ENCODE results near the gene PDE2A. TPM values are rescaled to one million over a fixed set of nuclear protein-coding genes. Genes with fewer than 3 reads are reported as not detected.
A peak's percentile ranks its signal among the peaks of the same experiment; 100 is the strongest.

The PDE2A gene
- total and polyA plus RNA-seq, 2 experiments from 2014 or later = 0.60 to 2.2 TPM

- TF ChIP-seq CTCF (IDR thresholded peaks at IDR 0.05; ENCODE audit: poor library complexity) (no peak), EZH2 (IDR thresholded peaks at IDR 0.05; ENCODE audit: borderline replicate concordance) (no peak), EZH2phosphoT487 (IDR thresholded peaks at IDR 0.05; ENCODE audit: low read depth, severe bottlenecking, unreplicated experiment) (no peak)
- H3K27me3 ChIP-seq = no peaks in the 10 kb centered on the region
- peaks cover 37% of the 10 kb centered on the region for H4K20me1 ChIP-seq (ENCODE audit: insufficient read depth, poor library complexity, severe bottlenecking)
- no peaks in the 10 kb centered on the region for H3K9me3 ChIP-seq (ENCODE audit: low read depth)
- H3K79me2 ChIP-seq = peaks cover 76% of the 10 kb centered on the region
- no peak for DNase-seq (ENCODE audit: low spot score)
- peak overlapping the region; percentile 93 for H3K4me2 ChIP-seq
- H3K9me2 ChIP-seq (replicated peaks; ENCODE audit: insufficient read depth) = no peaks in the 10 kb centered on the region
- peak overlapping the region; percentile 19 for H3K4me3 ChIP-seq
- no peaks in the 10 kb centered on the region for H3K36me3 ChIP-seq (replicated peaks; ENCODE audit: insufficient read depth, low read depth)
- 49% methylated on average over 3 of the region's 3 CpGs for WGBS (ENCODE audit: low lambda C conversion rate, missing lambda C conversion rate)
- H3K27ac ChIP-seq = peak overlapping the region; percentile 85
- no peak overlapping the region for H2AFZ ChIP-seq
- peaks cover 32% of the 10 kb centered on the region for H3K4me1 ChIP-seq (ENCODE audit: insufficient read depth)
These were observed 47.1 kb upstream of the PDE2A start for GRCh38 chr11:72721276-72721675.

GRCh38 chr11:72720784-72721183 is 46.6 kb upstream of the PDE2A start:
- no peak for DNase-seq (ENCODE audit: low spot score)
- H3K4me2 ChIP-seq = peak overlapping the region; percentile 93
- no peaks in the 10 kb centered on the region for H3K27me3 ChIP-seq
- H3K4me1 ChIP-seq (ENCODE audit: insufficient read depth) = peaks cover 31% of the 10 kb centered on the region
- H3K4me3 ChIP-seq = no peak overlapping the region
- peaks cover 79% of the 10 kb centered on the region for H3K79me2 ChIP-seq
- H3K9me3 ChIP-seq (ENCODE audit: low read depth) = no peaks in the 10 kb centered on the region
- H4K20me1 ChIP-seq (ENCODE audit: insufficient read depth, poor library complexity, severe bottlenecking) = peaks cover 38% of the 10 kb centered on the region
- no peaks in the 10 kb centered on the region for H3K36me3 ChIP-seq (replicated peaks; ENCODE audit: insufficient read depth, low read depth)
- 89% methylated on average over 4 of the region's 4 CpGs for WGBS (ENCODE audit: low lambda C conversion rate, missing lambda C conversion rate)
- peak overlapping the region; percentile 85 for H3K27ac ChIP-seq
- no peaks in the 10 kb centered on the region for H3K9me2 ChIP-seq (replicated peaks; ENCODE audit: insufficient read depth)
- TF ChIP-seq EZH2phosphoT487 (IDR thresholded peaks at IDR 0.05; ENCODE audit: low read depth, severe bottlenecking, unreplicated experiment) (no peak), EZH2 (IDR thresholded peaks at IDR 0.05; ENCODE audit: borderline replicate concordance) (no peak), CTCF (IDR thresholded peaks at IDR 0.05; ENCODE audit: poor library complexity) (no peak)
- no peak overlapping the region for H2AFZ ChIP-seq

GRCh38 chr11:72720047-72720446 is 45.8 kb upstream of the PDE2A start:
- Histone ChIP-seq H3K4me2 (peak overlapping the region; percentile 93), H3K9me3 (ENCODE audit: low read depth) (no peaks in the 10 kb centered on the region), H3K9me2 (replicated peaks; ENCODE audit: insufficient read depth) (no peaks in the 10 kb centered on the region), H3K27me3 (no peaks in the 10 kb centered on the region), H3K79me2 (peaks cover 85% of the 10 kb centered on the region), H4K20me1 (ENCODE audit: insufficient read depth, poor library complexity, severe bottlenecking) (peaks cover 44% of the 10 kb centered on the region), H3K36me3 (replicated peaks; ENCODE audit: insufficient read depth, low read depth) (no peaks in the 10 kb centered on the region), H2AFZ (no peak overlapping the region), H3K27ac (no peak overlapping the region), H3K4me1 (ENCODE audit: insufficient read depth) (peaks cover 27% of the 10 kb centered on the region), H3K4me3 (no peak overlapping the region)
- DNase-seq (ENCODE audit: low spot score) = no peak
- 88% methylated on average over 3 of the region's 3 CpGs for WGBS (ENCODE audit: low lambda C conversion rate, missing lambda C conversion rate)
- TF ChIP-seq CTCF (IDR thresholded peaks at IDR 0.05; ENCODE audit: poor library complexity) = no peak
- TF ChIP-seq EZH2phosphoT487 (IDR thresholded peaks at IDR 0.05; ENCODE audit: low read depth, severe bottlenecking, unreplicated experiment) = no peak
- TF ChIP-seq EZH2 (IDR thresholded peaks at IDR 0.05; ENCODE audit: borderline replicate concordance) = no peak

- H3K9me2 ChIP-seq (replicated peaks; ENCODE audit: insufficient read depth) = no peaks in the 10 kb centered on the region
- no peak overlapping the region for H3K4me3 ChIP-seq
- TF ChIP-seq EZH2phosphoT487 (IDR thresholded peaks at IDR 0.05; ENCODE audit: low read depth, severe bottlenecking, unreplicated experiment) (no peak), EZH2 (IDR thresholded peaks at IDR 0.05; ENCODE audit: borderline replicate concordance) (no peak), CTCF (IDR thresholded peaks at IDR 0.05; ENCODE audit: poor library complexity) (no peak)
- peak overlapping the region; percentile 93 for H3K4me2 ChIP-seq
- no peak overlapping the region for H2AFZ ChIP-seq
- H3K9me3 ChIP-seq (ENCODE audit: low read depth) = no peaks in the 10 kb centered on the region
- no peak for DNase-seq (ENCODE audit: low spot score)
- peaks cover 49% of the 10 kb centered on the region for H4K20me1 ChIP-seq (ENCODE audit: insufficient read depth, poor library complexity, severe bottlenecking)
- H3K36me3 ChIP-seq (replicated peaks; ENCODE audit: insufficient read depth, low read depth) = no peaks in the 10 kb centered on the region
- peaks cover 27% of the 10 kb centered on the region for H3K4me1 ChIP-seq (ENCODE audit: insufficient read depth)
- WGBS (ENCODE audit: low lambda C conversion rate, missing lambda C conversion rate) = 87% methylated on average over 4 of the region's 4 CpGs
- H3K27me3 ChIP-seq = no peaks in the 10 kb centered on the region
- no peak overlapping the region for H3K27ac ChIP-seq
- peaks cover 85% of the 10 kb centered on the region for H3K79me2 ChIP-seq
These were observed 45.3 kb upstream of the PDE2A start for GRCh38 chr11:72719551-72719950.
